ENCODE measurements around the gene MAP3K4.

- TF ChIP-seq REST (IDR thresholded peaks at IDR 0.05; ENCODE audit: borderline replicate concordance) (no peak), SMC3 (conservative IDR thresholded peaks at IDR 0.05; ENCODE audit: poor library complexity) (no peak), RAD21 (conservative IDR thresholded peaks at IDR 0.05) (no peak), EZH2 (IDR thresholded peaks at IDR 0.05; ENCODE audit: borderline replicate concordance, insufficient read depth, low read length, poor library complexity, severe bottlenecking) (no peak), EP300 (conservative IDR thresholded peaks at IDR 0.05; ENCODE audit: poor library complexity, severe bottlenecking) (no peak), TAF1 (IDR thresholded peaks at IDR 0.05; ENCODE audit: low read depth) (no peak)
These were observed 174.6 kb downstream of the MAP3K4 start for GRCh38 chr6:161166176-161166575.
